GM23248 (cell line): ENCODE results near the gene KNDC1.

Source experiments
- EZH2 ChIP-seq: fragments of 200-600 bp; sonication (generic); IDR thresholded peaks from 2 replicates; pipeline ENCODE4 v1.6.1; 2018; ENCODE audit warnings: antibody characterized with exemption, mild to moderate bottlenecking; ENCODE audit not compliant: insufficient read depth, poor library complexity, severe bottlenecking
- EZH2phosphoT487 ChIP-seq: fragments of 200-600 bp; sonication (generic); IDR thresholded peaks from 2 replicates; pipeline ENCODE4 v1.6.1; 2018; ENCODE audit warnings: antibody characterized with exemption, moderate library complexity, mild to moderate bottlenecking, low read depth; ENCODE audit not compliant: insufficient read depth

GRCh38 chr10:133195096-133195495 lies 35.1 kb downstream of the KNDC1 start:
- TF ChIP-seq EZH2phosphoT487, result no peak
- TF ChIP-seq EZH2, result no peak
